K562 (cell line): ENCODE measurements around the gene CTBP2.

Source experiments
- DPF2 ChIP-seq: fragments of 450-650 bp; IDR thresholded peaks from 2 replicates; pipeline ENCODE4 v1.6.1; 2016
- ESRRA ChIP-seq: fragments of 450-650 bp; IDR thresholded peaks from 2 replicates; pipeline ENCODE4 v1.6.1; 2014; ENCODE audit warnings: low read depth, mild to moderate bottlenecking, moderate library complexity, borderline replicate concordance
- GMEB1 ChIP-seq: fragments of 250-450 bp; sonication (Bioruptor Pico); IDR thresholded peaks from 2 replicates; pipeline ENCODE4 v1.4.0; 2020; ENCODE audit warnings: mild to moderate bottlenecking
- MAFK ChIP-seq: IDR thresholded peaks from 2 replicates; pipeline ENCODE4 v1.6.1; 2011; ENCODE audit warnings: low read length, improper control_type of control experiment
- NFIX ChIP-seq: fragments of 250-450 bp; sonication (Bioruptor Pico); IDR thresholded peaks from 2 replicates; pipeline ENCODE4 v1.4.0; 2020; ENCODE audit warnings: low read depth, mild to moderate bottlenecking, moderate library complexity
- PATZ1 ChIP-seq: fragments of 250-450 bp; sonication (Bioruptor Pico); IDR thresholded peaks from 2 replicates; pipeline ENCODE4 v1.5.0; 2020; ENCODE audit warnings: mild to moderate bottlenecking, borderline replicate concordance
- POU5F1 ChIP-seq: fragments of 150-350 bp; IDR thresholded peaks from 2 replicates; pipeline ENCODE4 v1.6.1; 2014; ENCODE audit warnings: borderline replicate concordance, low read length, low read depth, mild to moderate bottlenecking; ENCODE audit not compliant: partially characterized antibody
- REST ChIP-seq, 2 experiments: fragments of 450-650 bp; formaldehyde crosslinking in 1 of 2; IDR thresholded peaks; 2 replicates each; pipeline versions ENCODE4 v1.4.0 to v1.6.1; 2014 to 2020; ENCODE audit warnings: mild to moderate bottlenecking in 2 of 2, borderline replicate concordance in 1 of 2, low read depth in 1 of 2
- SIRT6 ChIP-seq: IDR thresholded peaks from one replicate; pipeline ENCODE4 v1.6.1; 2012; ENCODE audit warnings: low read depth, mild to moderate bottlenecking, control low read depth, inconsistent platforms, low read length, moderate library complexity
- TCF7 ChIP-seq: sonication (generic); IDR thresholded peaks from 2 replicates; pipeline ENCODE4 v1.6.1; 2016; ENCODE audit warnings: antibody characterized with exemption, borderline replicate concordance
- TEAD2 ChIP-seq: fragments of 450-650 bp; IDR thresholded peaks from 2 replicates; pipeline ENCODE4 v1.6.1; 2016; ENCODE audit warnings: missing genetic modification characterization, control low read depth, missing compliant biosample characterization

- TF ChIP-seq SIRT6 = no peak
- TF ChIP-seq MAFK = no peak
- no peak for TF ChIP-seq DPF2
- TF ChIP-seq NFIX (CRISPR knock-in tag) = no peak
- TF ChIP-seq PATZ1 (CRISPR knock-in tag) = no peak
- no peak for TF ChIP-seq TCF7
- TF ChIP-seq GMEB1 (CRISPR knock-in tag) = no peak
- no peak for TF ChIP-seq POU5F1
- TF ChIP-seq ESRRA = no peak
- no peak for TF ChIP-seq REST (IDR thresholded peaks at IDR 0.05; ENCODE audit: borderline replicate concordance)
- TF ChIP-seq REST (CRISPR knock-in tag; IDR thresholded peaks at IDR 0.05; ENCODE audit: low read depth) = no peak
- no peak for TF ChIP-seq TEAD2 (tag)
Observed at GRCh38 chr10:125063256-125063925, 97.0 kb downstream of the CTBP2 start.
